BJ (cell line): ENCODE data around the gene UGT2B7. TPM values are rescaled to one million over a fixed set of nuclear protein-coding genes. Genes with fewer than 3 reads are reported as not detected.
"Not testable (repeated sequence)": the region's sequence is repeated elsewhere in the genome, so short reads cannot be mapped to it uniquely, and the experiment has no call there.

Experiments used
- CTCF ChIA-PET: fragments of 350-600 bp; formaldehyde crosslinking; extraction: SDS; loops from one replicate; lab custom pipeline; 2021; ENCODE audit warnings: antibody characterized with exemption, inconsistent platforms; lab: Yijun Ruan, JAX
- POLR2A ChIA-PET: fragments of 300-600 bp; sonication (Branson Sonifier 250); formaldehyde crosslinking; extraction: SDS; loops from one replicate; lab custom pipeline; 2021; ENCODE audit warnings: antibody characterized with exemption; lab: Charles Lee
- DNase-seq: peaks from one replicate; pipeline ENCODE4 v3.0.0-alpha.2; 2011; ENCODE audit warnings: low read depth
- H3K27me3 ChIP-seq: 2 replicates; pipeline ENCODE4 v1.6.0; 2011; ENCODE audit warnings: low read length; ENCODE audit not compliant: control insufficient read depth, insufficient read depth
- H3K36me3 ChIP-seq: 2 replicates; pipeline ENCODE4 v1.5.1; 2011; ENCODE audit warnings: low read length; ENCODE audit not compliant: control insufficient read depth, insufficient read depth
- H3K4me3 ChIP-seq: 2 replicates; pipeline ENCODE4 v1.5.1; 2011; ENCODE audit warnings: low read depth, mild to moderate bottlenecking, control low read depth, low read length
- polyA plus RNA-seq: library from polyadenylated mRNA; depleted of rRNA; stranded (reverse); fragments of >200 nt; gene quantifications from 2 replicates; pipeline ENCODE4 v1.2.3, GENCODE V29; 2011
- TF ChIP-seq, protein P1 (sequence below): IDR thresholded peaks from 2 replicates; pipeline ENCODE4 v1.5.1; 2011; ENCODE audit warnings: low read depth, mild to moderate bottlenecking, control low read depth, inconsistent platforms, low read length, moderate library complexity; ENCODE audit not compliant: insufficient read depth

The UGT2B7 gene
- polyA plus RNA-seq, 1 experiment = not detected

DNA sequence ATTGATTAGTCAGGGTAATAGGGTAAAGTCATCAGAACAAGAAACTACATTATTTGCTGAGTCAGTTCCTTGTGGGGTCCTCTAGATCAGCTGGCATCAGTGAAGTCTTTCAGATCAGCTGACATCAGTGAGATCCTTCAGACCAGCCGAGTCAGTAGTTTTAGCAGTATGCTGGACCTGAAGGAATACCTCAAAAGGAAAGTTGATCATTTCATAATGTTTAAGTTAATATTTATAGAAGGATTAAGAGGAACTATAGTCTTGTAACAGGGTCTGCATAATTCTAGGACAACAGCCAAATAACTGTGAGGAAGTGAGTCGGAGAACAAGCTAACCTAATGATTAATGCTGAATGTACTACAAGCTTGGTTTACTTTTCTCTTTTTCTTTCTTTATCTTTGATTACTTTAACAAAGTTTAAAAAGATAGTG lies 958 bp upstream of the UGT2B7 start:
- ChIA-PET CTCF (no interaction called here), POLR2A (no interaction called here)
- Histone ChIP-seq H3K4me3 (no peak overlapping the region), H3K36me3 (no peaks in the 10 kb centered on the region), H3K27me3 (no peaks in the 10 kb centered on the region)
- TF ChIP-seq, protein P1, sequence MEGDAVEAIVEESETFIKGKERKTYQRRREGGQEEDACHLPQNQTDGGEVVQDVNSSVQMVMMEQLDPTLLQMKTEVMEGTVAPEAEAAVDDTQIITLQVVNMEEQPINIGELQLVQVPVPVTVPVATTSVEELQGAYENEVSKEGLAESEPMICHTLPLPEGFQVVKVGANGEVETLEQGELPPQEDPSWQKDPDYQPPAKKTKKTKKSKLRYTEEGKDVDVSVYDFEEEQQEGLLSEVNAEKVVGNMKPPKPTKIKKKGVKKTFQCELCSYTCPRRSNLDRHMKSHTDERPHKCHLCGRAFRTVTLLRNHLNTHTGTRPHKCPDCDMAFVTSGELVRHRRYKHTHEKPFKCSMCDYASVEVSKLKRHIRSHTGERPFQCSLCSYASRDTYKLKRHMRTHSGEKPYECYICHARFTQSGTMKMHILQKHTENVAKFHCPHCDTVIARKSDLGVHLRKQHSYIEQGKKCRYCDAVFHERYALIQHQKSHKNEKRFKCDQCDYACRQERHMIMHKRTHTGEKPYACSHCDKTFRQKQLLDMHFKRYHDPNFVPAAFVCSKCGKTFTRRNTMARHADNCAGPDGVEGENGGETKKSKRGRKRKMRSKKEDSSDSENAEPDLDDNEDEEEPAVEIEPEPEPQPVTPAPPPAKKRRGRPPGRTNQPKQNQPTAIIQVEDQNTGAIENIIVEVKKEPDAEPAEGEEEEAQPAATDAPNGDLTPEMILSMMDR = no peak
- no peak for DNase-seq

DNA sequence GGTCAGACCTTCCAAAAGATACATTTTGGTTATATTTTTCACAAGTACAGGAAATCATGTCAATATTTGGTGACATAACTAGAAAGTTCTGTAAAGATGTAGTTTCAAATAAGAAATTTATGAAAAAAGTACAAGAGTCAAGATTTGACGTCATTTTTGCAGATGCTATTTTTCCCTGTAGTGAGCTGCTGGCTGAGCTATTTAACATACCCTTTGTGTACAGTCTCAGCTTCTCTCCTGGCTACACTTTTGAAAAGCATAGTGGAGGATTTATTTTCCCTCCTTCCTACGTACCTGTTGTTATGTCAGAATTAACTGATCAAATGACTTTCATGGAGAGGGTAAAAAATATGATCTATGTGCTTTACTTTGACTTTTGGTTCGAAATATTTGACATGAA lies 536 bp downstream of the UGT2B7 start:
- CTCF ChIA-PET = no interaction called here
- TF ChIP-seq, protein P1 = no peak
- POLR2A ChIA-PET = no interaction called here
- no peaks in the 10 kb centered on the region for H3K27me3 ChIP-seq
- no peaks in the 10 kb centered on the region for H3K36me3 ChIP-seq
- DNase-seq = no peak
- no peak overlapping the region for H3K4me3 ChIP-seq

DNA sequence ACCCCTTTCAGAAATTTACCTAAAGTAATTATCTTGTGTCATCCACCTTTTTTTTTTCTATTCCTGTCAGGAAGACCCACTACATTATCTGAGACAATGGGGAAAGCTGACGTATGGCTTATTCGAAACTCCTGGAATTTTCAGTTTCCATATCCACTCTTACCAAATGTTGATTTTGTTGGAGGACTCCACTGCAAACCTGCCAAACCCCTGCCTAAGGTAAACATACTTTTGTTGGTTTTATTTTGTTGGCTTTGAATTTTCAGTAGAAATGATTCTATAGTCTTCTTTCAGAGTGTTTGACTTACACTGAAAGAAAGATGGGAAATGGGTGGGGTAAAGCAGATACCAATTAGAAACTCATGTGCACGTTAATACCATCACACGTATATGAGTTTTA lies 2.2 kb downstream of the UGT2B7 start:
- H3K4me3 ChIP-seq = no peak overlapping the region
- ChIA-PET CTCF (no interaction called here), POLR2A (no interaction called here)
- no peak for DNase-seq
- no peaks in the 10 kb centered on the region for H3K36me3 ChIP-seq
- TF ChIP-seq, protein P1 = no peak
- H3K27me3 ChIP-seq = no peaks in the 10 kb centered on the region

DNA sequence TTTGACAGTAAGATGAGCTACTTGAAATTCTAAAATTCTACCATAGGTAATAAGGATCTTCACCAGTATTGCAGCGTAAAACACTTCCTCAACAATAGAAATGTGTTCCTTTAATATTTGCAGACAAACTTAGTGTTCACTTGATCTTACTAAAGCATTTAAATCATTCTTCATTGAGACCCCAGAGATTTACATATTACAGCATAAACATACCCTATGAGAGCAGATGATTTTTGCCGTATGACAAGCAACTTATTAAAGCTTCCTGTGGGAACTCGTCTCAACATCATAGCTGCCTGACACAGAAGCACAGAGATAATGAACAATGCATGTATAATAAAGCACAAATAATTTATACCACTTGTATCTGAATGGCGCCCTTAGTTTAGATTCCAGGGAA lies 3.6 kb downstream of the UGT2B7 start:
- Histone ChIP-seq H3K27me3 (no peaks in the 10 kb centered on the region), H3K4me3 (no peak overlapping the region), H3K36me3 (no peaks in the 10 kb centered on the region)
- TF ChIP-seq, protein P1 = no peak
- CTCF ChIA-PET = no interaction called here
- no peak for DNase-seq
- POLR2A ChIA-PET = no interaction called here

DNA sequence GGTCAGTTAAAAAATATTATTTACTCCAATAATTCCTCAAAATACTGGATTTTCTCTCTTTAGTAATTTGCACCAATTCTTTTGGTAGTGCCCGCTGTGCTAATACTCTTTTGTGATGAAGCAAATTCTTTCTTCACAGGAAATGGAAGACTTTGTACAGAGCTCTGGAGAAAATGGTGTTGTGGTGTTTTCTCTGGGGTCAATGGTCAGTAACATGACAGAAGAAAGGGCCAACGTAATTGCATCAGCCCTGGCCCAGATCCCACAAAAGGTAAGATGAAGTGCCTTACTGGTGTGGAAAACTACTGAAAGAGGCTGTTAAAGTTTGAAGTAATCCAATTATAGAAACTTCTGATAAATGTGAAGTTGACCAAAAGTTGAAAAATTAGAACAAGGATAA lies 6.4 kb downstream of the UGT2B7 start:
- H3K27me3 ChIP-seq, H3K36me3 ChIP-seq, DNase-seq, H3K4me3 ChIP-seq, POLR2A ChIA-PET, CTCF ChIA-PET: not testable (repeated sequence)

DNA sequence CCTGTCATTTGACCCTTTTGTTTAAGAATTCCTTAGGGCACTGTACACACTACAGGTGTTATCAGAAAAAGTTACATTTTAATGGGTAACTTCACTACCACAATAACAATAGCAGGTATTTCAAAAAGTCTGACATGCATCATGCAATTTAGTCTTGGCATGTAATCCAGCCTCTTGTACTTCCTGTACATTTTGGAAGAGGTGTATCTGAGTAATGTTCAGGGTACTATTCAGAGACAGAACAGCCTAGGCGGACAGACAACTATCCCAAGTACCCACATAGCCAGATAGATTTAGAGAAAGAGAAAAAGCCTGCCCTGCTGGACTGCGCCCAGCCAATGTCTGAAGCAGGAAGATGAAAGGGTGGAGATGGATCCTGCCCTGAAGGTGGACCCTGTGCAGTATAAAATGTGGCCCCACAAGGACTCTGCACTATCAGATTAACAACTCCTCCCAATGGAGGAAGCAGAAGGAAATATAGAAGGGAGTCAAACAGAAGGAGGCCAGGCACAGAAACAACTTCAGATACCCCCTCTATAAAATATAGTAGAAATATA lies 8.5 kb downstream of the UGT2B7 start:
- Histone ChIP-seq H3K27me3 (no peaks in the 10 kb centered on the region), H3K4me3 (no peak overlapping the region), H3K36me3 (no peaks in the 10 kb centered on the region)
- ChIA-PET CTCF (no interaction called here), POLR2A (no interaction called here)
- DNase-seq = no peak
- TF ChIP-seq, protein P1 = no peak

DNA sequence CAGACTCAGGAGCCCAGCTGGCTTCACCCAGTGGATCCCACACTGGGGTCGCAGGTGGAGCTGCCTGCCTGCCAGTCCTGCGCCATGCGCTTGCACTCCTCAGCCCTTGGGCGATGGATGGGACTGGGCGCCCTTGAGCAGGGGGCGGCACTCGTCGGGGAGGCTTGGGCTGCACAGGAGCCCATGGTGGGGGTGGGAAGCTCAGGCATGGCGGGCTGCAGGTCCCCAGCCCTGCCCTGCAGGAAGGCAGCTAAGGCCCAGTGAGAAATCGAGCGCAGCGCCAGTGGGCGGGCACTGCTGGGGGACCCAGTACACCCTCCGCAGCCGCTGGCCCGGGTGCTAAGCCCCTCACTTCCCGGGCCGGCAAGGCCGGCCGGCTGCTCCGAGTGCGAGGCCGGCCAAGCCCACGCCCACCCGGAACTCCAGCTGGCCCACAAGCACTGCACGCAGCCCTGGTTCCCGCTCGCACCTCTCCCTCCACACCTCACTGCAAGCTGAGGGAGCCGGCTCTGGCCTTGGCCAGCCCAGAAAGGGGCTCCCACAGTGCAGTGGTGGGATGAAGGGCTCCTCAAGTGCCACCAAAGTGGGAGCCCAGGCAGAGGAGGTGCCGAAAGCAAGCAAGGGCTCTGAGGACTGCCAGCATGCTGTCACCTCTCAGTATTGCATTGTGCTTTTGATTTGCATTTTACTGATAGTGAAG lies 19.0 kb downstream of the UGT2B7 start:
- DNase-seq, H3K4me3 ChIP-seq, CTCF ChIA-PET, H3K27me3 ChIP-seq, H3K36me3 ChIP-seq, POLR2A ChIA-PET: not testable (repeated sequence)
